ENCODE results near the gene FITM2.

DNA sequence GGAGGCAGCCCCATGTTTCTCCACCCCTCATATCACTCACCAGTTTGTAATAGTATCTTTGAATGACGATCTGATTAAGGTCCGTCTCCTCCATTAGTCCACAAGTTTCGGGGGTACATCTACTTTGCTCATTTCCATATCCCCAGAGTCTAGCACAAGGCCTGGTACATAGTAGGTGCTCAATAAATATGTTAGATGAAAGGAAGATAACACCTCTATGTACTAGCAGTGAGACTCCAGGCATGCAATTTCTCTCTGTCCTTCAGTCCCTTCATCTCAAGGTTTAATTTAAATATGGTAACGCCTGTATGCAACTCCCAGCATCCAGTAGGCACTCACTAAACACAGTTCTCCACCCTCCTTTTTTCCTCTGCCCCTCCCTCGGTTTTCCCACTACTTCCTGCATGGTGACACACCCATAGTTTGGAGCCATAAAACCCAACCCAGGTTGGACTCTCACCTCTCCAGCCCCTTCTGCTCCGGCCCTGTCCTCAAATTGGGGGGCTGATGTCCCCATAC is 44.0 kb upstream of the FITM2 start:
- TF ChIP-seq, protein P1, sequence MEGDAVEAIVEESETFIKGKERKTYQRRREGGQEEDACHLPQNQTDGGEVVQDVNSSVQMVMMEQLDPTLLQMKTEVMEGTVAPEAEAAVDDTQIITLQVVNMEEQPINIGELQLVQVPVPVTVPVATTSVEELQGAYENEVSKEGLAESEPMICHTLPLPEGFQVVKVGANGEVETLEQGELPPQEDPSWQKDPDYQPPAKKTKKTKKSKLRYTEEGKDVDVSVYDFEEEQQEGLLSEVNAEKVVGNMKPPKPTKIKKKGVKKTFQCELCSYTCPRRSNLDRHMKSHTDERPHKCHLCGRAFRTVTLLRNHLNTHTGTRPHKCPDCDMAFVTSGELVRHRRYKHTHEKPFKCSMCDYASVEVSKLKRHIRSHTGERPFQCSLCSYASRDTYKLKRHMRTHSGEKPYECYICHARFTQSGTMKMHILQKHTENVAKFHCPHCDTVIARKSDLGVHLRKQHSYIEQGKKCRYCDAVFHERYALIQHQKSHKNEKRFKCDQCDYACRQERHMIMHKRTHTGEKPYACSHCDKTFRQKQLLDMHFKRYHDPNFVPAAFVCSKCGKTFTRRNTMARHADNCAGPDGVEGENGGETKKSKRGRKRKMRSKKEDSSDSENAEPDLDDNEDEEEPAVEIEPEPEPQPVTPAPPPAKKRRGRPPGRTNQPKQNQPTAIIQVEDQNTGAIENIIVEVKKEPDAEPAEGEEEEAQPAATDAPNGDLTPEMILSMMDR (IDR thresholded peaks at IDR 0.05) = no peak
- no peak for TF ChIP-seq POLR2A (IDR thresholded peaks at IDR 0.05; ENCODE audit: low read depth)
